CD4-positive, alpha-beta T cell treated with Interleukin-17A for 4 hours (primary cell): ENCODE measurements around the gene CCDC57.
"Not testable (repeated sequence)": the region's sequence is repeated elsewhere in the genome, so short reads cannot be mapped to it uniquely, and the experiment has no call there.

Experiments used
- DNase-seq: peaks from one replicate; pipeline ENCODE4 v3.0.0-alpha.2; 2020; ENCODE audit warnings: mixed read lengths

The CCDC57 gene

GRCh38 chr17:82199496-82199895 is 13.1 kb downstream of the CCDC57 start:
- no peak for DNase-seq

- DNase-seq, result peak; percentile 22
These were observed 14.6 kb downstream of the CCDC57 start for GRCh38 chr17:82198092-82198491.

GRCh38 chr17:82195675-82196672 is 16.7 kb downstream of the CCDC57 start:
- DNase-seq, result no peak

GRCh38 chr17:82194765-82195164 is 17.9 kb downstream of the CCDC57 start:
- no peak for DNase-seq

GRCh38 chr17:82193520-82194220 is 19.0 kb downstream of the CCDC57 start:
- DNase-seq, result no peak

- not testable (repeated sequence) for DNase-seq
These were observed 19.6 kb downstream of the CCDC57 start for GRCh38 chr17:82193050-82193449.

GRCh38 chr17:82188001-82188961 is 24.4 kb downstream of the CCDC57 start:
- no peak for DNase-seq

GRCh38 chr17:82187500-82187899 is 25.1 kb downstream of the CCDC57 start:
- no peak for DNase-seq

- DNase-seq, result no peak
These were observed 26.4 kb downstream of the CCDC57 start for GRCh38 chr17:82186221-82186620.

- no peak for DNase-seq
These were observed 27.9 kb downstream of the CCDC57 start for GRCh38 chr17:82184761-82185160.

GRCh38 chr17:82180776-82181528 is 31.7 kb downstream of the CCDC57 start:
- no peak for DNase-seq

- DNase-seq, result no peak
These were observed 32.6 kb downstream of the CCDC57 start for GRCh38 chr17:82179946-82180475.

- no peak for DNase-seq
These were observed 33.2 kb downstream of the CCDC57 start for GRCh38 chr17:82179412-82179811.

GRCh38 chr17:82178499-82179261 is 34.0 kb downstream of the CCDC57 start:
- DNase-seq, result no peak

GRCh38 chr17:82177761-82178498 is 34.7 kb downstream of the CCDC57 start:
- DNase-seq, result no peak

- no peak for DNase-seq
These were observed 35.4 kb downstream of the CCDC57 start for GRCh38 chr17:82177276-82177675.

GRCh38 chr17:82175951-82176350 is 36.7 kb downstream of the CCDC57 start:
- no peak for DNase-seq

GRCh38 chr17:82175201-82175600 is 37.4 kb downstream of the CCDC57 start:
- no peak for DNase-seq

GRCh38 chr17:82174042-82174857 is 38.4 kb downstream of the CCDC57 start:
- DNase-seq, result not testable (repeated sequence)
